Loucy (cell line): ENCODE data around the gene TRAF2.

Experiments used
- H2AFZ ChIP-seq: fragments of 200-600 bp; sonication (generic); 2 replicates; pipeline ENCODE4 v1.6.0; 2016; ENCODE audit warnings: antibody characterized with exemption, mild to moderate bottlenecking, low read length, moderate library complexity
- H3F3A ChIP-seq: fragments of 200-600 bp; 2 replicates; pipeline ENCODE4 v1.6.0; 2016; ENCODE audit warnings: antibody characterized with exemption, low read depth, mild to moderate bottlenecking
- H3K27me3 ChIP-seq: fragments of 200-600 bp; sonication (generic); 2 replicates; pipeline ENCODE4 v1.6.1; 2014; ENCODE audit warnings: low read length, mild to moderate bottlenecking; ENCODE audit not compliant: insufficient read depth, poor library complexity, severe bottlenecking
- H3K36me3 ChIP-seq: fragments of 200-600 bp; sonication (generic); 2 replicates; pipeline ENCODE4 v1.6.1; 2016; ENCODE audit warnings: low read length; ENCODE audit not compliant: insufficient read depth
- H3K4me1 ChIP-seq: fragments of 200-600 bp; sonication (generic); 2 replicates; pipeline ENCODE4 v1.5.1; 2014; ENCODE audit warnings: low read length, mild to moderate bottlenecking; ENCODE audit not compliant: insufficient read depth, poor library complexity, severe bottlenecking
- H3K4me2 ChIP-seq: fragments of 200-600 bp; sonication (generic); 2 replicates; pipeline ENCODE4 v1.6.0; 2014; ENCODE audit warnings: antibody characterized with exemption, low read length, low read depth, mild to moderate bottlenecking; ENCODE audit not compliant: poor library complexity, severe bottlenecking
- H3K4me3 ChIP-seq: fragments of 200-600 bp; sonication (generic); 2 replicates; pipeline ENCODE4 v1.5.1; 2014; ENCODE audit warnings: low read length, mild to moderate bottlenecking, mixed read lengths; ENCODE audit not compliant: poor library complexity, severe bottlenecking
- H3K79me2 ChIP-seq: fragments of 200-600 bp; sonication (generic); 2 replicates; pipeline ENCODE4 v1.6.1; 2014; ENCODE audit warnings: low read length; ENCODE audit not compliant: insufficient read depth
- H3K9ac ChIP-seq: fragments of 200-600 bp; sonication (generic); 2 replicates; pipeline ENCODE4 v1.6.0; 2014; ENCODE audit warnings: mild to moderate bottlenecking, low read depth, low read length, moderate library complexity; ENCODE audit not compliant: poor library complexity, severe bottlenecking
- H3K9me2 ChIP-seq: fragments of 200-600 bp; sonication (generic); replicated peaks from 2 replicates; pipeline ENCODE4 v1.6.1; 2016; ENCODE audit warnings: low read depth, low read length, mixed read lengths
- H3K9me3 ChIP-seq: fragments of 200-600 bp; sonication (generic); 2 replicates; pipeline ENCODE4 v1.6.1; 2014; ENCODE audit warnings: mild to moderate bottlenecking, antibody characterized with exemption, low read length, low read depth; ENCODE audit not compliant: insufficient read depth
- H4K20me1 ChIP-seq: fragments of 200-600 bp; sonication (generic); 2 replicates; pipeline ENCODE4 v1.6.0; 2014; ENCODE audit warnings: antibody characterized with exemption, low read length, mild to moderate bottlenecking; ENCODE audit not compliant: insufficient read depth, poor library complexity, severe bottlenecking
- EZH2phosphoT487 ChIP-seq: fragments of 200-600 bp; IDR thresholded peaks from 2 replicates; pipeline ENCODE4 v1.6.1; 2018; ENCODE audit warnings: antibody characterized with exemption, mild to moderate bottlenecking, moderate library complexity, borderline replicate concordance
- TF ChIP-seq, protein P1 (sequence below): fragments of 200-600 bp; sonication (generic); conservative IDR thresholded peaks from 2 replicates; pipeline ENCODE4 v1.5.1; 2014; ENCODE audit warnings: mild to moderate bottlenecking, antibody characterized with exemption, low read length

TRAF2 gene

DNA sequence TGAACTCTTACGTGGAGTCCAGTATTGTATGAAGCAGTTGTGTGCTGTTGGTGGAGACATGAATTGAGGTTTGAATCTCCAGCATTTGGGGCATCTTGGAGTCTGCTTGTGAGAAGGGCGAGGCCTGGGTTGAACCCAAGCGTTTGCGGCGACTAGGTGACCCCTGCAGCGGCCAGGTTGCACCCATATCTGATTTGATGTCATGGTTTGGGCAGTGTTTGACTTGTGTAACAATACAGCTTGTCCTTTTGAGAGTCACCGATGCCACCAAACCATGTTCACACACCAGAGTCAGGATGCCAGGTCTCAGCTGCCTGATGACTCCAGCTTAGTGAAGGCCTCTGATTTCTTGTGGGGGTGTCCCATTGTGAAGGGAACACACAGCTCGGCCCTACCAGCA is 2.1 kb downstream of the TRAF2 start:
- peak overlapping the region; percentile 87 for H3K4me3 ChIP-seq
- H3K9ac ChIP-seq, result peak overlapping the region; percentile 20
- H4K20me1 ChIP-seq, result peaks cover 48% of the 10 kb centered on the region
- H3K4me1 ChIP-seq, result peaks cover 23% of the 10 kb centered on the region
- no peaks in the 10 kb centered on the region for H3K9me3 ChIP-seq
- TF ChIP-seq, protein P1, sequence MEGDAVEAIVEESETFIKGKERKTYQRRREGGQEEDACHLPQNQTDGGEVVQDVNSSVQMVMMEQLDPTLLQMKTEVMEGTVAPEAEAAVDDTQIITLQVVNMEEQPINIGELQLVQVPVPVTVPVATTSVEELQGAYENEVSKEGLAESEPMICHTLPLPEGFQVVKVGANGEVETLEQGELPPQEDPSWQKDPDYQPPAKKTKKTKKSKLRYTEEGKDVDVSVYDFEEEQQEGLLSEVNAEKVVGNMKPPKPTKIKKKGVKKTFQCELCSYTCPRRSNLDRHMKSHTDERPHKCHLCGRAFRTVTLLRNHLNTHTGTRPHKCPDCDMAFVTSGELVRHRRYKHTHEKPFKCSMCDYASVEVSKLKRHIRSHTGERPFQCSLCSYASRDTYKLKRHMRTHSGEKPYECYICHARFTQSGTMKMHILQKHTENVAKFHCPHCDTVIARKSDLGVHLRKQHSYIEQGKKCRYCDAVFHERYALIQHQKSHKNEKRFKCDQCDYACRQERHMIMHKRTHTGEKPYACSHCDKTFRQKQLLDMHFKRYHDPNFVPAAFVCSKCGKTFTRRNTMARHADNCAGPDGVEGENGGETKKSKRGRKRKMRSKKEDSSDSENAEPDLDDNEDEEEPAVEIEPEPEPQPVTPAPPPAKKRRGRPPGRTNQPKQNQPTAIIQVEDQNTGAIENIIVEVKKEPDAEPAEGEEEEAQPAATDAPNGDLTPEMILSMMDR, result no peak
- TF ChIP-seq EZH2phosphoT487, result no peak
- H2AFZ ChIP-seq, result no peak overlapping the region
- H3K4me2 ChIP-seq, result peak overlapping the region; percentile 88
- peaks cover 10% of the 10 kb centered on the region; the same call in 1 of the 2 replicates for H3K36me3 ChIP-seq
- H3K9me2 ChIP-seq, result no peaks in the 10 kb centered on the region
- no peaks in the 10 kb centered on the region for H3K27me3 ChIP-seq
- no peaks in the 10 kb centered on the region for H3F3A ChIP-seq
- H3K79me2 ChIP-seq, result peaks cover 77% of the 10 kb centered on the region

DNA sequence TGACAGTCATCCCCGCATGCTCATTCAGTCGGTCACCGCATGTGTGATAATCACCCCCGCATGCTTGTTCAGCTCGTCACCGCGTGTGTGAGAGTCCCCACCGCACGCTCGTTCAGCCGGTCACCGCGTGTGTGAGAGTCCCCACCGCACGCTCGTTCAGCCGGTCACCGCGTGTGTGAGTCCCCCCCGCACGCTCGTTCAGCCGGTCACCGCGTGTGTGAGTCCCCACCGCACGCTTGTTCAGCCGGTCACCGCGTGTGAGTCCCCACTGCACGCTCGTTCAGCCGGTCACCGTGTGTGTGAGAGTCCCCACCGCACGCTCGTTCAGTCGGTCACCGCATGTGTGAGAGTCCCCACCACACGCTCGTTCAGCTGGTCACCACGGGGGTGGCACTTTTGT is 3.5 kb downstream of the TRAF2 start:
- Histone ChIP-seq H3K27me3 (no peaks in the 10 kb centered on the region), H2AFZ (no peak overlapping the region), H3K4me1 (peaks cover 23% of the 10 kb centered on the region), H3K9me3 (no peaks in the 10 kb centered on the region), H3K9me2 (no peaks in the 10 kb centered on the region), H3K36me3 (peaks cover 10% of the 10 kb centered on the region; the same call in 1 of the 2 replicates), H3F3A (no peaks in the 10 kb centered on the region), H3K9ac (no peak overlapping the region), H4K20me1 (peaks cover 55% of the 10 kb centered on the region), H3K4me2 (no peak overlapping the region), H3K79me2 (peaks cover 91% of the 10 kb centered on the region), H3K4me3 (no peak overlapping the region)
- TF ChIP-seq EZH2phosphoT487, result no peak
- TF ChIP-seq, protein P1, result no peak

DNA sequence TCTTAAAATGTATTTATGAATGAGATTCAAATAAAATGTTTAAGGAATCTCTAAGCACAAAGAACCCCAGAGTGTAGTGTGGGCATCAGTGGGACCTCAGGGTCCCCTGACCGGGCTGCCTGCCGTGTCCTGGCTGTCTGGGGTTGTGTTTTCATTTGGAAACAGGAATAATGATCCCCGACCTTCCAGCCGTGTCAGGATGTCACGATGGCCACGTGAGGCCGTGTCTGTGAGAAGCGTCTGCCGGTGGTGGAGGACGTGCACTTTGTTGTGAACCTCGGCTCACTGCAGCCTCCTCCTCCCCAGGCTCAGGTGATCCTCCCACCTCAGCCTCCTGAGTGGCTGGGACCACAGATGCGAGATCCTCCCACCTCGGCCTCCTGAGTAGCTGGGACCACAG is 4.3 kb downstream of the TRAF2 start:
- no peak overlapping the region for H3K4me3 ChIP-seq
- peaks cover 60% of the 10 kb centered on the region for H4K20me1 ChIP-seq
- H3K36me3 ChIP-seq, result peaks cover 10% of the 10 kb centered on the region; the same call in 1 of the 2 replicates
- H3K79me2 ChIP-seq, result peaks cover 93% of the 10 kb centered on the region
- H3K4me2 ChIP-seq, result no peak overlapping the region
- H3K9me3 ChIP-seq, result no peaks in the 10 kb centered on the region
- H3K9ac ChIP-seq, result no peak overlapping the region
- no peak overlapping the region for H2AFZ ChIP-seq
- H3K4me1 ChIP-seq, result peaks cover 15% of the 10 kb centered on the region
- H3K9me2 ChIP-seq, result no peaks in the 10 kb centered on the region
- TF ChIP-seq EZH2phosphoT487, result no peak
- TF ChIP-seq, protein P1, result no peak
- H3F3A ChIP-seq, result no peaks in the 10 kb centered on the region
- H3K27me3 ChIP-seq, result no peaks in the 10 kb centered on the region
